ENCODE measurements around the gene HOXB13. TPM values are rescaled to one million over a fixed set of nuclear protein-coding genes. Genes with fewer than 3 reads are reported as not detected.

The HOXB13 gene
- total and polyA plus RNA-seq, 2 of the 4 experiments (the other 2 are of a cell fraction) = not detected

GRCh38 chr17:48776602-48777001 lies 48.1 kb upstream of the HOXB13 start:
- BruUV-seq (replicated peaks) = no TSS peak
- no peak for ATAC-seq (ENCODE audit: low read depth)

More at GRCh38 chr17:48776602-48777001, 48.1 kb upstream of the HOXB13 start:
- Histone ChIP-seq H2BK15ac (ENCODE audit: low read depth, low read length) (no peak overlapping the region), H2AK9ac (replicated peaks; ENCODE audit: low read depth, low read length, poor library complexity) (no peak overlapping the region), H3K9ac (ENCODE audit: low read depth, low read length) (no peak overlapping the region), H3K4me2 (ENCODE audit: low read depth, low read length) (no peak overlapping the region), H4K5ac (ENCODE audit: low read depth, low read length) (no peak overlapping the region), H3K23ac (ENCODE audit: low read depth, low read length) (no peak overlapping the region), H2BK120ac (ENCODE audit: low read depth, low read length) (no peak overlapping the region), H3K56ac (ENCODE audit: extremely low read depth, insufficient read depth, low read length) (no peak overlapping the region), H2BK5ac (ENCODE audit: low read depth, low read length, poor library complexity, severe bottlenecking) (no peak overlapping the region), H4K20me1 (ENCODE audit: insufficient read depth, low read length) (no peaks in the 10 kb centered on the region), H3K18ac (ENCODE audit: low read depth, low read length) (no peak overlapping the region), H2AFZ (replicated peaks; ENCODE audit: low read length, poor library complexity) (no peak overlapping the region), H3K14ac (replicated peaks; ENCODE audit: low read depth, low read length) (no peak overlapping the region), H3K9me1 (ENCODE audit: insufficient read depth, low read length) (no peaks in the 10 kb centered on the region), H3K4me1 (ENCODE audit: control insufficient read depth, insufficient read depth, low read length) (no peaks in the 10 kb centered on the region), H4K8ac (ENCODE audit: low read depth in 2 of 2, low read length in 2 of 2) (no peak overlapping the region), H4K91ac (ENCODE audit: insufficient read depth, low read depth, low read length) (no peak overlapping the region), H3K79me1 (ENCODE audit: low read depth in 1 of 2, low read length in 2 of 2) (no peaks in the 10 kb centered on the region), H3K9me3 (ENCODE audit: control insufficient read depth, insufficient read depth, low read length) (peaks cover 1% of the 10 kb centered on the region), H3K4ac (ENCODE audit: low read depth, low read length) (no peak overlapping the region), H2AK5ac (ENCODE audit: low read depth, low read length) (no peak overlapping the region), H3K27ac (ENCODE audit: insufficient read depth, low read length) (no peak overlapping the region), H3K4me3 (ENCODE audit: insufficient read depth, low read depth, low read length) (no peak overlapping the region), H3K27me3 (ENCODE audit: control insufficient read depth, insufficient read depth, low read length) (peaks cover 20% of the 10 kb centered on the region), H2BK20ac (ENCODE audit: low read depth, low read length) (no peak overlapping the region), H3K36me3 (ENCODE audit: control insufficient read depth, insufficient read depth, low read length) (no peaks in the 10 kb centered on the region)
- intact Hi-C loops (cut with micrococcal nuclease) (no loop called here), in situ Hi-C loops (cut with MboI; ENCODE audit: low sequenced_read_pairs) (no loop called here), dilution Hi-C loops (cut with HindIII; ENCODE audit: low sequenced_read_pairs, unreplicated experiment) (no loop called here)
- DNase-seq = no peak
- no peak for TF ChIP-seq BHLHE40 (IDR thresholded peaks at IDR 0.05; ENCODE audit: low read depth, low read length)
- peak; percentile 76 for TF ChIP-seq MAFK (IDR thresholded peaks at IDR 0.05; ENCODE audit: low read depth, low read length)
- ChIA-PET CTCF (no interaction called here), POLR2A (ENCODE audit: unreplicated experiment) (no interaction called here)
